NCI-H2227 treated with DMSO at 0.1 percent for 48 hours (cell line): Measurements from ENCODE around the gene CHRND.

ENCODE experiments used
- DNase-seq: peaks from one replicate; lab custom pipeline; 2025; lab: John Stamatoyannopoulos, UW

Gene CHRND

GRCh38 chr2:232504438-232504837 lies 21.5 kb upstream of the CHRND start:
- DNase-seq: peak; percentile 10

GRCh38 chr2:232505856-232506255 lies 20.1 kb upstream of the CHRND start:
- DNase-seq: no peak

GRCh38 chr2:232506709-232507108 lies 19.3 kb upstream of the CHRND start:
- no peak for DNase-seq

- no peak for DNase-seq
Measured at GRCh38 chr2:232508251-232508650, 17.7 kb upstream of the CHRND start.

- peak; percentile 29 for DNase-seq
Measured at GRCh38 chr2:232511336-232511890, 14.5 kb upstream of the CHRND start.

- peak; percentile 85 for DNase-seq
Measured at GRCh38 chr2:232512602-232513001, 13.4 kb upstream of the CHRND start.

- no peak for DNase-seq
Measured at GRCh38 chr2:232513353-232513752, 12.6 kb upstream of the CHRND start.

- no peak for DNase-seq
Measured at GRCh38 chr2:232515639-232516038, 10.3 kb upstream of the CHRND start.

- DNase-seq: no peak
Measured at GRCh38 chr2:232516551-232516950, 9.4 kb upstream of the CHRND start.

- no peak for DNase-seq
Measured at GRCh38 chr2:232518844-232519243, 7.1 kb upstream of the CHRND start.

- DNase-seq: no peak
Measured at GRCh38 chr2:232519581-232520438, 6.2 kb upstream of the CHRND start, which contains the start of gene PRSS56. PRSS56 (plus strand) TSS chr2:232520388; CDS start chr2:232520599, 211 bp downstream.

- DNase-seq: no peak
Measured at GRCh38 chr2:232520489-232520888, 5.5 kb upstream of the CHRND start.

GRCh38 chr2:232521098-232521497 lies 4.9 kb upstream of the CHRND start:
- no peak for DNase-seq

- no peak for DNase-seq
Measured at GRCh38 chr2:232521959-232522622, 3.9 kb upstream of the CHRND start.

- no peak for DNase-seq
Measured at GRCh38 chr2:232522623-232523401, 3.1 kb upstream of the CHRND start.

GRCh38 chr2:232523402-232523681 lies 2.6 kb upstream of the CHRND start:
- DNase-seq: no peak

- no peak for DNase-seq
Measured at GRCh38 chr2:232523682-232524597, 2.0 kb upstream of the CHRND start.

GRCh38 chr2:232524771-232525170 lies 1.2 kb upstream of the CHRND start:
- DNase-seq: no peak

GRCh38 chr2:232525199-232525598 lies 761 bp upstream of the CHRND start:
- no peak for DNase-seq

GRCh38 chr2:232526372-232526941 lies 497 bp downstream of the CHRND start:
- DNase-seq: no peak

GRCh38 chr2:232527905-232528470 lies 2.0 kb downstream of the CHRND start:
- no peak for DNase-seq
